Measurements from ENCODE around the gene PDE4D.

PDE4D gene

GRCh38 chr5:59158637-59159391 is 734.7 kb downstream of the PDE4D start:
- no peak for DNase-seq

- DNase-seq: no peak
These were observed 735.4 kb downstream of the PDE4D start for GRCh38 chr5:59158165-59158564.

- DNase-seq: no peak
These were observed 736.5 kb downstream of the PDE4D start for GRCh38 chr5:59157068-59157467.

- no peak for DNase-seq
These were observed 740.8 kb downstream of the PDE4D start for GRCh38 chr5:59152701-59153245.

- DNase-seq: no peak
These were observed 742.2 kb downstream of the PDE4D start for GRCh38 chr5:59151162-59151889.

GRCh38 chr5:59149827-59150226 is 743.7 kb downstream of the PDE4D start:
- no peak for DNase-seq

GRCh38 chr5:59149271-59149670 is 744.3 kb downstream of the PDE4D start:
- no peak for DNase-seq

- DNase-seq: no peak
These were observed 746.8 kb downstream of the PDE4D start for GRCh38 chr5:59146729-59147128.

- DNase-seq: no peak
These were observed 749.6 kb downstream of the PDE4D start for GRCh38 chr5:59143926-59144333.

- DNase-seq: no peak
These were observed 750.6 kb downstream of the PDE4D start for GRCh38 chr5:59142927-59143326.

GRCh38 chr5:59142138-59142537 is 751.4 kb downstream of the PDE4D start:
- DNase-seq: no peak

- DNase-seq: no peak
These were observed 753.4 kb downstream of the PDE4D start for GRCh38 chr5:59140133-59140532.

- no peak for DNase-seq
These were observed 753.8 kb downstream of the PDE4D start for GRCh38 chr5:59139695-59140094.

- DNase-seq: no peak
These were observed 755.0 kb downstream of the PDE4D start for GRCh38 chr5:59138509-59138908.

- DNase-seq: no peak
These were observed 755.7 kb downstream of the PDE4D start for GRCh38 chr5:59137846-59138245.

- DNase-seq: no peak
These were observed 757.0 kb downstream of the PDE4D start for GRCh38 chr5:59136549-59136948.

- DNase-seq: no peak
These were observed 758.9 kb downstream of the PDE4D start for GRCh38 chr5:59134471-59135163.

- no peak for DNase-seq
These were observed 759.7 kb downstream of the PDE4D start for GRCh38 chr5:59133764-59134261.

- no peak for DNase-seq
These were observed 761.4 kb downstream of the PDE4D start for GRCh38 chr5:59132131-59132530.

GRCh38 chr5:59130431-59130830 is 763.1 kb downstream of the PDE4D start:
- DNase-seq: no peak

- DNase-seq: no peak
These were observed 764.8 kb downstream of the PDE4D start for GRCh38 chr5:59128646-59129290.

- DNase-seq: no peak
These were observed 766.6 kb downstream of the PDE4D start for GRCh38 chr5:59126708-59127573.

Measured in femur (tissue), 1 donor.